Heart right ventricle (tissue), 16 donors: ENCODE measurements around the gene ZNF616. TPM values are rescaled to one million over a fixed set of nuclear protein-coding genes. Genes with fewer than 3 reads are reported as not detected.

Experiments used
- ATAC-seq, 8 donors: fragments of 200-7000 bp; cut with Tn5 transposase; one replicate each; pipeline ENCODE4 v1.9.1; 2020; ENCODE audit warnings: mild to moderate bottlenecking in 8 of 8, moderate library complexity in 8 of 8, moderate number of reproducible peaks in 1 of 8
- DNase-seq, 2 donors: peaks; one replicate each; pipeline ENCODE4 v3.0.0-alpha.2; 2020
- H3K27ac ChIP-seq, 10 donors: fragments of 200-600 bp; sonication (generic) in 2 of 10; one replicate each; pipeline versions ENCODE4 v1.5.0 to v1.8.0; 2020 to 2022; ENCODE audit warnings: mild to moderate bottlenecking in 3 of 10
- H3K27me3 ChIP-seq, 7 donors: fragments of 200-600 bp; one replicate each; pipeline ENCODE4 v1.8.0; 2021 to 2022; ENCODE audit warnings: mild to moderate bottlenecking in 2 of 7
- H3K36me3 ChIP-seq, 9 donors: fragments of 200-600 bp; sonication (generic) in 1 of 9; one replicate each; pipeline versions ENCODE4 v1.5.0 to v1.8.0; 2020 to 2022; ENCODE audit warnings: mild to moderate bottlenecking in 2 of 9
- H3K4me1 ChIP-seq, 9 donors: fragments of 200-600 bp; sonication (generic) in 1 of 9; one replicate each; pipeline versions ENCODE4 v1.5.0 to v1.8.0; 2020 to 2022; ENCODE audit warnings: mild to moderate bottlenecking in 4 of 9
- H3K4me3 ChIP-seq, 10 donors: fragments of 200-600 bp; sonication (generic) in 2 of 10; one replicate each; pipeline versions ENCODE4 v1.5.0 to v1.8.0; 2020 to 2022; ENCODE audit warnings: mild to moderate bottlenecking in 7 of 10, moderate library complexity in 2 of 10
- H3K9me3 ChIP-seq, 11 donors: fragments of 200-600 bp in 10 of 11; sonication (generic) in 2 of 11; one replicate each; pipeline versions ENCODE4 v1.5.0 to v1.8.0; 2013 to 2022; ENCODE audit warnings: mild to moderate bottlenecking in 2 of 11, control low read depth in 1 of 11, moderate library complexity in 1 of 11
- WGBS, 2 donors: extraction: QIAGEN DNeasy Blood & Tissue Kit; methylation state at CpG; one replicate each; pipeline ENCODE4 v1.1.7; 2013; ENCODE audit warnings: inconsistent platforms in 1 of 2; 5-methylcytosine and 5-hydroxymethylcytosine counted together
- intact Hi-C, 10 donors: fragments of 100-400 bp; cut with DNase I; formaldehyde crosslinking; loops; one replicate each; pipeline versions ENCODE4 v1.11.1 to v1.14.2; 2022
- polyA plus RNA-seq, 2 donors: library from polyadenylated mRNA; stranded (reverse); fragments of 200-250 nt; gene quantifications; one replicate each; pipeline ENCODE4 v1.2.3, GENCODE V29; 2013
- total RNA-seq, 10 donors: library from RNA; stranded (reverse); fragmentation: NEBNext Ultra II Directional in 3 of 10; extraction: Animal tissue kit (Norgen Biotek cat#: 25700) in 3 of 10; gene quantifications; one replicate each; pipeline versions ENCODE4 v1.2.1 to v1.2.4, GENCODE V29; 2021 to 2023
- TF ChIP-seq, protein P1 (sequence below), 9 donors: fragments of 200-600 bp; sonication (generic) in 2 of 9; IDR thresholded peaks; one replicate each; pipeline versions ENCODE4 v1.5.0 to v1.8.0; 2021 to 2022; ENCODE audit warnings: antibody characterized with exemption in 9 of 9, mild to moderate bottlenecking in 5 of 9, moderate library complexity in 1 of 9
- donor health status: Arrhythmogenic right ventricular cardiomyopathy.
- donor health status: ischemic (EF 13 %, LVEDD 7.1; RV severe dilation, severe dysfunction).
- donor health status: healthy with polysubstance abuse.
- donor health status: DM: no; HTN: yes; CAD: no.
- donor health status: DM: no; HTN: no; CAD: no.
- donor health status: ischemic (EF 25% LVEDD 6.9; RV normal size, moderate dysfunction).
- donor health status: ischemic (EF 25% LVEDD 5.7; RV mildly dilated, moderate dysfunction).
- donor health status: healthy.
- donor health status: DM: yes; HTN: yes; CAD: no.
- donor health status: Ischemic cardiomyopathy.
- donor health status: ischemic (EF 35%, LVEDD 5.7; RV mildly dilated, moderate dysfunction).
- donor health status: nonischemic (EF 11% LVEDD 7.7; RV severe dilation, severe dysfunction).
- donor health status: DM: yes; HTN: yes; CAD: no.
- donor health status: PGD.
- donor health status: ischemic (EF 29% LVEDD 5.4; RV normal size, mild dysfunction).
- donor health status: nonischemic (EF 23%, LVEDD 6.1; RV moderate dilation, normal function).

The ZNF616 gene
- total and polyA plus RNA-seq, 12 donors: 1.6 to 8.0 (median 6.3) TPM

DNA sequence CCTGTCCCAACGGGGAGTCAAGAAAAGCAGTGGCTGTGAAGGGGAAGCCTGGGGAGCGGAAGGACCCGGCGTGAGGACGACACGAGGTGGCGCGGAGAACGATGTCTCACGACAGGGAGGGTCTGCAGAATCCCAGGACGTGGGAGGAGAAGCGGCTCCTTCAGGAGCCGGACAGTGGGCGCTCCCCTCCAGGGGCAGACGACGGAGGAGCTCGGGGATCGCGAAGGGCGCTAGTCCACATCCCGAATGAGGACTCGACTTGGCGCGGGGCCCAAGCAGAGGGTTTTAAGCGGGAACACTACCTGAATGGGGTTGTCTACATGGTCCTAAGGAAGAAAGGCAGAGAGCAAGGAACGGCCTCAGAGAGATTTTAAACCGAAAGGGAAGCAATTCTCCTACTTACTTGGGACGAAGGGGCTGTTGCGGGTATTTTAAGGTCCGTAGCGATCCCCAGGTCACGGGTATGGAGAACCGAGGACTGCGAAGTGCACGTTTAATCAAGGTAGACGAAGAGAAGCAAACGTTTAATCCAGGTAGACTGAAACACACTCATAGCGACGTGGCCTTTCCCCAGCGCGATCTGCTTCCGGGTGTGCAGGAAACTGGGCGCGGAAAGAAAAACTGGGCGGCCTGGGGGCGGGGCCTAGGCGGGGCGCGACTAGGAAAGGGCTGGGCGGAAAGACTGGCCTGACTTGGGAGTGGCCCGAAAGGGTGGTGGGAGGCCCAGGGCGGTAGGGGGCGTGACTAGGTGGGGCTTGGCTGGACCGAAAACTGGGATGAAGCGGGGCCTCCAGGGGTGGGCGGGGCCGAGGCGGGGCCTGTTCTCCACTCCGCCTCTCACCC, 44.3 kb downstream of the ZNF616 start, which contains the start of gene ZNF841:
TSS of gene ZNF841 (minus strand) at position 594 of the 843 bp plus-strand sequence. CDS start 10,964 bp downstream, outside the sequence.
- WGBS, 2 donors: 1% methylated on average over 58 to 59 of the region's 59 CpGs
- peaks cover 0 to 75% (median 13%) of the 10 kb centered on the region in 11 donors for H3K9me3 ChIP-seq
- intact Hi-C loops: loop anchor here in 2 of 10 donors (2.0 to 5.0 kb wide), 2 partner anchors 47 to 48 kb away; partner anchors contain the start of gene ZNF432 (in 2 of the 2)
- DNase-seq: peak; percentile 97 to 98
- H3K27ac ChIP-seq: peak within 1 kb of the TSS in 9 of 10 donors; percentile 66 to 88 (median 76)
- peaks cover 0 to 34% (median 11%) of the 10 kb centered on the region in 9 donors for H3K36me3 ChIP-seq
- peak within 1 kb of the TSS; percentile 59 to 98 (median 80) for H3K4me3 ChIP-seq
- H3K27me3 ChIP-seq: no peaks in the 10 kb centered on the region
- H3K4me1 ChIP-seq: peaks cover 6 to 30% (median 21%) of the 10 kb centered on the region in 9 donors
- peak; percentile 100 for ATAC-seq
- TF ChIP-seq, protein P1, sequence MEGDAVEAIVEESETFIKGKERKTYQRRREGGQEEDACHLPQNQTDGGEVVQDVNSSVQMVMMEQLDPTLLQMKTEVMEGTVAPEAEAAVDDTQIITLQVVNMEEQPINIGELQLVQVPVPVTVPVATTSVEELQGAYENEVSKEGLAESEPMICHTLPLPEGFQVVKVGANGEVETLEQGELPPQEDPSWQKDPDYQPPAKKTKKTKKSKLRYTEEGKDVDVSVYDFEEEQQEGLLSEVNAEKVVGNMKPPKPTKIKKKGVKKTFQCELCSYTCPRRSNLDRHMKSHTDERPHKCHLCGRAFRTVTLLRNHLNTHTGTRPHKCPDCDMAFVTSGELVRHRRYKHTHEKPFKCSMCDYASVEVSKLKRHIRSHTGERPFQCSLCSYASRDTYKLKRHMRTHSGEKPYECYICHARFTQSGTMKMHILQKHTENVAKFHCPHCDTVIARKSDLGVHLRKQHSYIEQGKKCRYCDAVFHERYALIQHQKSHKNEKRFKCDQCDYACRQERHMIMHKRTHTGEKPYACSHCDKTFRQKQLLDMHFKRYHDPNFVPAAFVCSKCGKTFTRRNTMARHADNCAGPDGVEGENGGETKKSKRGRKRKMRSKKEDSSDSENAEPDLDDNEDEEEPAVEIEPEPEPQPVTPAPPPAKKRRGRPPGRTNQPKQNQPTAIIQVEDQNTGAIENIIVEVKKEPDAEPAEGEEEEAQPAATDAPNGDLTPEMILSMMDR (IDR thresholded peaks at IDR 0.05): peak in 4 of 9 donors; percentile 8 to 47 (median 29)

DNA sequence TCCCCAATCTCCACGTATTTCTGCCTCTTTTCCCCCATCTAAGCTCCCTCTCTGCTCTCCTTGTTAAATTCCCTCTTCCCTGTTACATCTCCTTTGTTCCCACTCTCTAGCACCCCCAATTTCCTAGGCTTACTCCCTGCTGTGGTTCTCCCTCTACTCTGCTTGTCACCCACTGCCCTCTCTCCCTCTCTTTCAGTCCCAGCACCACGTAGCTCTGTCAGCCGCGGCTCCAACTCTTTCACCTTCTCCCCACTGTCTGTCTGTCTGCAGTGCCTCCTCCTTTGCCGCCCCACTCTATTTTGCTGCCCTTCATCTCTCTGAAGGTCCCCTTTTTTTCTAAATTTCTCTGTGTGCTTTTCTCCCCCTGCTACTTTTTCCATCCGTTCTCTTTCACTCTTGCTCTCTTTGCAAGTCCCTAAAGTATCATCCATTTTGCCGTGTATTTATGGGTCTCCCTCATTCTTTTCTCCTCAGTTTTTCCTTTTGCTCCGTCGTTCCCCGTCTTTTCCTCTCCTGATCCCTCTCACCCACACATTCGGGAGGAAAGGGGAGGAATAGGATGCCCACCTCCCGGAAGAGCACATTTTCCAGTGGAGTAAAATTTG, 45.1 kb downstream of the ZNF616 start:
- no peak for ATAC-seq

DNA sequence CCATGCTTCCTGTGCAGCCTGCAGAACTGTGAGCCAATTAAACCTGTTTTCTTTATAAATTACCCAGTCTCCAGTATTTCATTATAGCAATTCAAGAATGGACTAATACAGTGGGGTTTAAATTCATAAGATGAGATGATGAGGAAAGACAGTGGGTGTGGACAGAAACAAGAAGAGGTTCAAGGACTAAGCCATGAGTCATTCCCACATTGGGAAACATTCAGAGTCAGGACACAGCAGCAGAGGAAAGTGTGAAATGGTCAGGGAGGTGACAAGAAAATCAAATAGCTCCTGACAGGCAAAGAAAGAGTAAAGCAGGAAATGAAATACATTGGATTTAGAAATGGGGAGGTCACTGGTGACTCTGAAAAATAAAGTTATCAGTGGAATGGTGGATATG, 53.3 kb downstream of the ZNF616 start:
- Histone ChIP-seq H3K36me3 (peaks cover 0 to 100% (median 57%) of the 10 kb centered on the region in 9 donors), H3K4me1 (no peaks in the 10 kb centered on the region), H3K4me3 (no peak overlapping the region), H3K27me3 (no peaks in the 10 kb centered on the region), H3K9me3 (peaks cover 0 to 64% (median 3%) of the 10 kb centered on the region in 11 donors), H3K27ac (no peak overlapping the region)
- TF ChIP-seq, protein P1 (IDR thresholded peaks at IDR 0.05): no peak
- intact Hi-C loops: no loop called here
- DNase-seq (no peak), ATAC-seq (no peak)

More for the DNA sequence above, 45.1 kb downstream of the ZNF616 start:
- H3K36me3 ChIP-seq: peaks cover 0 to 42% (median 11%) of the 10 kb centered on the region in 9 donors
- H3K4me1 ChIP-seq: peaks cover 6 to 30% (median 21%) of the 10 kb centered on the region in 9 donors
- H3K27ac ChIP-seq: peak overlapping the region in 8 of 10 donors; percentile 66 to 88 (median 78)
- peaks cover 0 to 76% (median 13%) of the 10 kb centered on the region in 11 donors for H3K9me3 ChIP-seq
- no peak for DNase-seq
- no peaks in the 10 kb centered on the region for H3K27me3 ChIP-seq
- intact Hi-C loops: loop anchor here in 2 of 10 donors (2.0 to 5.0 kb wide), 2 partner anchors 46 to 47 kb away; partner anchors contain the start of gene ZNF432 (in 2 of the 2)
- 2 to 6% methylated on average over 12 of the region's 12 CpGs for WGBS, 2 donors
- TF ChIP-seq, protein P1 (IDR thresholded peaks at IDR 0.05): no peak
- H3K4me3 ChIP-seq: peak overlapping the region; percentile 59 to 98 (median 80)

DNA sequence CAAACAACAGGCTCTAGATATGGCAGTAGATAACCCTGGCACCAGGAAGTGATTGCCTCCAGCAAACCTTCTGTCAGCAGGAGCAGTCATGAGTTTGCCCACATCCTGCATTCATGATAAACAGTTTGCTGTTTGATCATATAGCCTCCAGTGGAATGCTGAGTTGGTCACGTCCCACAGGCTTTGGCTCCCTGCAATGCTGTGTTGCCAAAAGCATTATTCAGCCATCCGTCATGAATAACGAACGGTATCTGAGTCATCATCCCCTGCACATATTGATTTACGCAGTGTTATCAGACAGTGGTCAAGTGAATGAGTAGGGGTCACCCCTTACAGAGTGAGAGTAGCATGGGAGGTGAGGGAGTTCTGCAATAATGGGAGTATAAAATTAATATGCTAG, 69.2 kb downstream of the ZNF616 start:
- ATAC-seq: no peak
- no peak for DNase-seq
- H3K4me1 ChIP-seq: no peaks in the 10 kb centered on the region
- peaks cover 8 to 100% (median 97%) of the 10 kb centered on the region in 9 donors for H3K36me3 ChIP-seq
- H3K4me3 ChIP-seq: no peak overlapping the region
- TF ChIP-seq, protein P1 (IDR thresholded peaks at IDR 0.05): no peak
- intact Hi-C loops: no loop called here
- WGBS, 2 donors: 97 to 99% methylated on average over 5 of the region's 5 CpGs
- no peaks in the 10 kb centered on the region for H3K27me3 ChIP-seq
- peaks cover 0 to 100% (median 57%) of the 10 kb centered on the region in 11 donors for H3K9me3 ChIP-seq
- no peak overlapping the region for H3K27ac ChIP-seq
